Loucy (cell line): ENCODE measurements around the gene LY6G6D.

Experiments used
- H2AFZ ChIP-seq: fragments of 200-600 bp; sonication (generic); 2 replicates; pipeline ENCODE4 v1.6.0; 2016; ENCODE audit warnings: antibody characterized with exemption, mild to moderate bottlenecking, low read length, moderate library complexity
- H3F3A ChIP-seq: fragments of 200-600 bp; 2 replicates; pipeline ENCODE4 v1.6.0; 2016; ENCODE audit warnings: antibody characterized with exemption, low read depth, mild to moderate bottlenecking
- H3K27me3 ChIP-seq: fragments of 200-600 bp; sonication (generic); 2 replicates; pipeline ENCODE4 v1.6.1; 2014; ENCODE audit warnings: low read length, mild to moderate bottlenecking; ENCODE audit not compliant: insufficient read depth, poor library complexity, severe bottlenecking
- H3K36me3 ChIP-seq: fragments of 200-600 bp; sonication (generic); 2 replicates; pipeline ENCODE4 v1.6.1; 2016; ENCODE audit warnings: low read length; ENCODE audit not compliant: insufficient read depth
- H3K4me1 ChIP-seq: fragments of 200-600 bp; sonication (generic); 2 replicates; pipeline ENCODE4 v1.5.1; 2014; ENCODE audit warnings: low read length, mild to moderate bottlenecking; ENCODE audit not compliant: insufficient read depth, poor library complexity, severe bottlenecking
- H3K4me2 ChIP-seq: fragments of 200-600 bp; sonication (generic); 2 replicates; pipeline ENCODE4 v1.6.0; 2014; ENCODE audit warnings: antibody characterized with exemption, low read length, low read depth, mild to moderate bottlenecking; ENCODE audit not compliant: poor library complexity, severe bottlenecking
- H3K4me3 ChIP-seq: fragments of 200-600 bp; sonication (generic); 2 replicates; pipeline ENCODE4 v1.5.1; 2014; ENCODE audit warnings: low read length, mild to moderate bottlenecking, mixed read lengths; ENCODE audit not compliant: poor library complexity, severe bottlenecking
- H3K79me2 ChIP-seq: fragments of 200-600 bp; sonication (generic); 2 replicates; pipeline ENCODE4 v1.6.1; 2014; ENCODE audit warnings: low read length; ENCODE audit not compliant: insufficient read depth
- H3K9ac ChIP-seq: fragments of 200-600 bp; sonication (generic); 2 replicates; pipeline ENCODE4 v1.6.0; 2014; ENCODE audit warnings: mild to moderate bottlenecking, low read depth, low read length, moderate library complexity; ENCODE audit not compliant: poor library complexity, severe bottlenecking
- H3K9me2 ChIP-seq: fragments of 200-600 bp; sonication (generic); replicated peaks from 2 replicates; pipeline ENCODE4 v1.6.1; 2016; ENCODE audit warnings: low read depth, low read length, mixed read lengths
- H3K9me3 ChIP-seq: fragments of 200-600 bp; sonication (generic); 2 replicates; pipeline ENCODE4 v1.6.1; 2014; ENCODE audit warnings: mild to moderate bottlenecking, antibody characterized with exemption, low read length, low read depth; ENCODE audit not compliant: insufficient read depth
- H4K20me1 ChIP-seq: fragments of 200-600 bp; sonication (generic); 2 replicates; pipeline ENCODE4 v1.6.0; 2014; ENCODE audit warnings: antibody characterized with exemption, low read length, mild to moderate bottlenecking; ENCODE audit not compliant: insufficient read depth, poor library complexity, severe bottlenecking
- CTCF ChIP-seq: fragments of 200-600 bp; sonication (generic); conservative IDR thresholded peaks from 2 replicates; pipeline ENCODE4 v1.5.1; 2014; ENCODE audit warnings: mild to moderate bottlenecking, antibody characterized with exemption, low read length
- EZH2phosphoT487 ChIP-seq: fragments of 200-600 bp; IDR thresholded peaks from 2 replicates; pipeline ENCODE4 v1.6.1; 2018; ENCODE audit warnings: antibody characterized with exemption, mild to moderate bottlenecking, moderate library complexity, borderline replicate concordance

LY6G6D gene

GRCh38 chr6:31762878-31763618 lies 47.9 kb downstream of the LY6G6D start:
- no peaks in the 10 kb centered on the region; the same call in 1 of the 2 replicates for H3K36me3 ChIP-seq
- H3K9ac ChIP-seq = no peak overlapping the region
- H3K79me2 ChIP-seq = no peaks in the 10 kb centered on the region
- H3K9me3 ChIP-seq = no peaks in the 10 kb centered on the region
- peaks cover 12% of the 10 kb centered on the region for H3K4me1 ChIP-seq
- no peaks in the 10 kb centered on the region for H3F3A ChIP-seq
- no peaks in the 10 kb centered on the region for H3K9me2 ChIP-seq
- no peaks in the 10 kb centered on the region for H4K20me1 ChIP-seq
- no peak for TF ChIP-seq CTCF
- H2AFZ ChIP-seq = no peak overlapping the region
- H3K4me2 ChIP-seq = no peak overlapping the region
- no peaks in the 10 kb centered on the region for H3K27me3 ChIP-seq
- H3K4me3 ChIP-seq = no peak overlapping the region

- no peak overlapping the region for H2AFZ ChIP-seq
- TF ChIP-seq EZH2phosphoT487 = no peak
- no peak for TF ChIP-seq CTCF
- H3K9me2 ChIP-seq = no peaks in the 10 kb centered on the region
- no peak overlapping the region for H3K4me3 ChIP-seq
- no peaks in the 10 kb centered on the region for H3K36me3 ChIP-seq
- H3F3A ChIP-seq = no peaks in the 10 kb centered on the region
- peaks cover 12% of the 10 kb centered on the region for H3K4me1 ChIP-seq
- no peaks in the 10 kb centered on the region for H3K9me3 ChIP-seq
- no peaks in the 10 kb centered on the region for H4K20me1 ChIP-seq
- H3K79me2 ChIP-seq = no peaks in the 10 kb centered on the region
- no peaks in the 10 kb centered on the region for H3K27me3 ChIP-seq
- H3K9ac ChIP-seq = no peak overlapping the region
- no peak overlapping the region for H3K4me2 ChIP-seq
Measured at GRCh38 chr6:31763619-31763940, 48.4 kb downstream of the LY6G6D start.

- Histone ChIP-seq H3K9me2 (no peaks in the 10 kb centered on the region), H3F3A (no peaks in the 10 kb centered on the region), H3K9ac (no peak overlapping the region), H2AFZ (no peak overlapping the region), H4K20me1 (no peaks in the 10 kb centered on the region), H3K9me3 (no peaks in the 10 kb centered on the region), H3K79me2 (no peaks in the 10 kb centered on the region), H3K27me3 (no peaks in the 10 kb centered on the region), H3K4me3 (no peak overlapping the region), H3K36me3 (no peaks in the 10 kb centered on the region), H3K4me1 (peaks cover 6% of the 10 kb centered on the region), H3K4me2 (no peak overlapping the region)
- no peak for TF ChIP-seq EZH2phosphoT487
- TF ChIP-seq CTCF = no peak
Measured at GRCh38 chr6:31764198-31764597, 49.0 kb downstream of the LY6G6D start.
